GM19099 (cell line): Measurements from ENCODE around the gene MS4A10.

Source experiments
- POLR2A ChIP-seq: IDR thresholded peaks from 3 replicates; pipeline ENCODE4 v1.6.1; 2011; ENCODE audit warnings: low read depth; ENCODE audit not compliant: insufficient read length; ENCODE audit errors: extremely low read depth

The MS4A10 gene

DNA sequence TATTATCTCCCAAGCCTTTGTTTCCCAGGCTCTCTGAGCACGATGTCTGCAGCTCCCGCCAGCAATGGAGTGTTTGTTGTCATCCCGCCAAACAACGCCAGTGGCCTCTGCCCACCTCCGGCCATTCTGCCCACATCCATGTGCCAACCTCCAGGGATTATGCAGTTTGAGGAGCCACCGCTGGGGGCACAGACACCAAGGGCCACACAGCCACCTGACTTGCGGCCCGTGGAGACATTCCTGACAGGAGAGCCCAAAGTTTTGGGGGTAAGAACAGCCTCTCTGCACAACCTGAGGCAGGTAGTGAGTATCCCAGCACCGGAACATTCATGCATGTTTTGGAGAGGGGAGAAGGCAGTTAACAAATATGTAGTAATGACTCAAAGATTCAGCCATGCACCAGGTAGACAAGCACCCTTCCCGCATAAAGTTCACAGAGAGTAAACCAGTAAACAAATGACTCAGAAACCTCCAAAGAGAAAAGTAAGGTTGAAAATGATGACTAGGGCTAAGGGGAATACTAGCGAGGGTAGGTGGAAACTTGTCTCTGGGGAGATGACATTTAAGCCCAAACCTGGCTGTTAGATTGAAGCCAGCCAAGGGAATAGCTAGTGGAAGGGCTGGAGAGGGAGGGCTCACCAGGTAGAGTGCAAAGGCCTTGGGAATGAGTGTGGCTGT is 21.3 kb upstream of the MS4A10 start:
- no peak for TF ChIP-seq POLR2A

DNA sequence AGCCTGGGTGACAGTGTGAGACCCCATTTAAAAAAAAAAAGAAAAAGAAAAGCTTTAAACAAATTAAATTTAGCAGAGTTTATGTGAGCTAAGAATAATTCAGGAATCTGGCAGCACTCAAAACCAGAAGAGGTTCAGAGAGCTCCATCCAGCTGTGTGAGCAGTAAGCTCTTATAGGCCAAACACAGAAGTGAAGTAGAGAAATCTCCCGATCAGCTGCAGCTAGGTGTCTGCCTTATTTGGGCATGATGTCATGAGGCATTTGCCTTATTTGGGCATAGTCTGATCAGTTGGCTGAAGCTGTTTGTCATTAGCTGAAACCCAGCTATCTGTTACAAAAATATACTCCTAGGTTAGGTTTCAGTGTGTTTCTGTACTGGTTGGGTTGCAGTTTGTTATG is 20.3 kb upstream of the MS4A10 start:
- peak; percentile 39 for TF ChIP-seq POLR2A

GRCh38 chr11:60765355-60765754 is 19.8 kb upstream of the MS4A10 start:
- no peak for TF ChIP-seq POLR2A

- TF ChIP-seq POLR2A = no peak
Observed at GRCh38 chr11:60766547-60766946, 18.6 kb upstream of the MS4A10 start.

GRCh38 chr11:60767388-60767811 is 17.7 kb upstream of the MS4A10 start:
- TF ChIP-seq POLR2A = no peak

DNA sequence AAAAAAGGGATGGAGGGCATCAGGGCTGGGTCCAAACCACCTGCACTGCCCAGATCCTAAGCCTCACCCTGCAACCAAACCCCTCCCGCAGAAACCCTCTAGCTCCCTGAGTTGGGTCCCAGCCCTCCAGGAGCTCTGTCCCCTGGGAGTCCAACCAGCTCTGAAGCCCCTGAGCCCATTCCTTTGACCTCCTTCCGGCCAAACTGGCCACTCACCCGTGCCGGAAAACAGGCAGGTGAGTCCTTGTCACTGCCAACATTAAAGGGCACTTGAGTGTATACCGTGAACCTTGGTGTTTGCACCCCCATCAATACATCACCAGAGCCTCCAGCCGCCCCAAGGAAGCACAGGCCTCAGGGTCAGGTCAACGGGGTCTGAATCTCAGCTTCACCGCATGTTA is 16.9 kb upstream of the MS4A10 start:
- TF ChIP-seq POLR2A = no peak

GRCh38 chr11:60769273-60769672 is 15.9 kb upstream of the MS4A10 start:
- TF ChIP-seq POLR2A = no peak

GRCh38 chr11:60769811-60770210 is 15.3 kb upstream of the MS4A10 start:
- TF ChIP-seq POLR2A = no peak

- TF ChIP-seq POLR2A = no peak
Observed at GRCh38 chr11:60771146-60771545, 14.0 kb upstream of the MS4A10 start.

DNA sequence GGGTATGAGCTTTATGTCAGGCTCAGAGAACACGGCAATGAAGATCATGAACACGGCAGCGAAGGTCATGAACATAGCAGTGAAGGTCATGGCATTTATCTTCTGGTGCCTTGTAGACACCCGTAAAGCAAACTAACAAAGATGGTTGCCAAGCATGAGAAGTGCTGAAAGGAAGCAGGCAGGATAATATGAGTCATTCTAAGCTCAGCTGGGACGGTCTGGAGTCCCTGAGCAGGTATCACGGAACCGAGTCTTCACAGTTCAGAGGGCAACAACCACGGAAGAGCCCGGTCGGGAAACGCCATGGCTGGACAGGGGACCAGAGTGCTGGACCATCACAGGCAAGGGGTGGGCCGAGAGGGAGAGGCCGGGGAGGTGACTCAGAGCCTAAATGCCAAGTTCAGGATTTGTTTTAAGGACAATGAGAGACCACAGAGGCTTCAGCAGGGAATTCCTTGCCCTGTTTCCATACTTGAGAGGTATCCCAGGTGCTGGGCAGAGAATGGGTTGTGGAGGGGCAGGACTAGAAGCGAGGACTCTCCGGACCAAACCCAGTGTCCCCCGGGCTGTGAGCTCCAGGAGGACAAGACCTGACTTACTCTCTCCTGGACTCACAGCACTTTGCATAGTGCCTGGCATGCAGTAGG is 13.1 kb upstream of the MS4A10 start:
- no peak for TF ChIP-seq POLR2A

GRCh38 chr11:60772666-60773065 is 12.5 kb upstream of the MS4A10 start:
- no peak for TF ChIP-seq POLR2A

GRCh38 chr11:60774726-60775125 is 10.4 kb upstream of the MS4A10 start:
- TF ChIP-seq POLR2A = no peak

GRCh38 chr11:60775420-60775961 is 9.6 kb upstream of the MS4A10 start:
- TF ChIP-seq POLR2A = no peak

- TF ChIP-seq POLR2A = no peak
Observed at GRCh38 chr11:60776167-60776566, 9.0 kb upstream of the MS4A10 start.

DNA sequence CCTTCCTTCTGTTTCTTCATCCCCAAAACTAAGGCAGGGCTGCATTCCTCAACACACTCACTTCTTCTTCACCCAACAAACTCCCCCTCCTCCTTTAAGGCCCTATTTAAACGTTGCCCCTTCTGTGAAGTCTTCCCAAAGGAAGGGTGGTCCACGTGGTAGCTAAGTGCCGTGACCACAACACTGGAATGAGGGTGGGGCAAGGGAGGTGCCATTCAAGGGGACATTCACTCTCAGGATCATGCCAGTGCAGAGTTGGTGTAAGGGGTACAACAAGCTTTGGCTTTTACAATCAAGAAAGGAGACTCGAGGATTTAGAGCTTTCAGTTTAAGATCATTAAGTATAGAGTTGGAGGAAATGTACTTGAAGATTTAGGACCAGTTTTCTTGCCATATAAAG is 8.0 kb upstream of the MS4A10 start:
- no peak for TF ChIP-seq POLR2A

DNA sequence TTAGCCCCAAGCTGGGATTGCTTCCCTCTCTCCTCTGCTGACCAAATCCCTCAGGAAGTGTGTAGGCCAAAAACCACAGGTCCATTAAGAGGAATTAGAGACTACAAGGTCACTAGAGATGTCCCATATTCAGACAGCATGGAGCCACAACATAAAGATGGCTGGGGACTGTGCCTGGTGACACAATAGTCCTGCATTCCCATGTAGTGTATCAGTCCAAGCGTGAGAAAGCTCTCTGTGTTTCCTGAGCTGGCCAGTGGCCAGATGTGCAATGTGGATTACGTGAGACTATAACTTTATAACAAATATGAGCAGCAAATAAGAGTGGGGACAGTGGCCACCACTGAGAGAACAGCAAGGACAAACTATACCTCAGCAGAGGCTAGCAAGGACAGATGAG is 7.6 kb upstream of the MS4A10 start:
- TF ChIP-seq POLR2A = no peak
